Stimulated activated CD8-positive, alpha-beta memory T cell treated with anti-CD3 and anti-CD28 coated beads, Interleukin-15, amount 100 ng/mL, for 4 hours (primary cell): Measurements from ENCODE around the gene RELN.

ENCODE experiments used
- DNase-seq, 2 donors: peaks; one replicate each; pipeline ENCODE4 v3.0.0-alpha.2; 2020; ENCODE audit warnings: low read depth in 2 of 2

RELN gene

DNA sequence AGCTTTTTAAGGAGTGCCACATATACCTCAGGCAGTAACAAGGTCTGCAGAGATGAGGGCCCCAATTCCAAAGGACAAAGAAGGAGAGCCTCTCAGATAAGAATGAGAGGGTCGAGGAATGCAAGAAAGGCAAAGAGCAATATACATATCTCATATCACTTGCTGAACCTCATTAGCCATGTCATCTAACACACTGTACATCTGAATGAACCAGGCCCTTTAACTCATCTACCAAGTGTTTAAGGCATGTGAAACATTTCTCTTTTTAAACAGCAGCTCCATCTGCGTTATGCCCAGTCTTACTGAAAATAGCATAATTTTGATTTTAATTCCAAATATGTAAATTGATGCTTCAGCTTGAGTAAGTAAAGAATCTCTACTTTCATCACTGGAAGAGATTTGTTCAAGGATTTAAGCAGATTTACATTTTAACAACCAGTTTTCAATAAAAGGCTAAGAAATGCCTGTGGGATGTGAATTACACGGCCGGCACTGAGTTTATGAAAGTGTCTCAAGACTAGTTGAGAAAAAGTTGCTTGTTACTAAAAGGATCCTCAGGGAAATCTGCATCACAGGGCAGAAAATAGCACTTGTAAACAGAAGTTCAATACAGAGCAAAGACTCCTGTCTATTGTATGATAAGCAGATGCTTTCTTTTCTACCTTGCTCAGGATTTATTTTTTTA, 419.7 kb downstream of the RELN start:
- no peak for DNase-seq

DNA sequence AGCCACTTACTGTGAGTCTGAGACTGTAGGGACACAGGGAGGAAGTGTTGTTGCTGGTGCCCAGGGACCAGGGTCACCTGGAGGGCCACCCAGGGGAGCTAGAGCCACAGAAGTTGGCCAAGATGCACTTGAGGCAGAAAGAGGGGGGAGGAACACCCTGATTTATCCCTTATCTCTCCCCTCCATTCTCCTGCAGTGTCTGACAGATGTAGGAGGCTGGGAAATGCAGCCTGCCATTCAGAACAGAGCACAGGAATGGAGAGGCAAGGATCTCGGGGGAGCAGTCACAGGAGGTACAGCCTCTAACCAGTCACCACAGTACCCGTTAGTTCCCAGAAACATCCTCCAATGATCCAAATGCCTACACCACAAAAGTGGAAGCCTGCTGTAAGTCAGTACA, 425.0 kb downstream of the RELN start:
- DNase-seq, result no peak

DNA sequence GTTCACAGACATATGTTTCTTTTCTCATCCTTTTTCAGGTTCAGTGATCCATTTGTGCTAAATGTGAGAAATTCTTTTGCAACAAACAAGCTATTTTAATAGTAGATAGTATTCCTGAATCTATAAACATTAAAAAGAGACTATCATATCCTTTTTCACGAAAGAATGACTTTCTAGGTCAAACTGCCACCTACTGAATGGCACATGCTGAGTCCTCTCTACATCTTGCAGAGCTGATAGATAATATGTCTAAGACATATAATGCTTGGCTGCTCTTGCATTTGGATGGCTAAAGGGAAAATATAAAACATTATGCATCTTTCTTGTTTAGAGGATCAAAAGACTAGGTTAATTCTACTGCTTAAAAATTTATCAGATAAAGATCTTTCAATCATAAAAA, 429.3 kb downstream of the RELN start:
- DNase-seq, result no peak

DNA sequence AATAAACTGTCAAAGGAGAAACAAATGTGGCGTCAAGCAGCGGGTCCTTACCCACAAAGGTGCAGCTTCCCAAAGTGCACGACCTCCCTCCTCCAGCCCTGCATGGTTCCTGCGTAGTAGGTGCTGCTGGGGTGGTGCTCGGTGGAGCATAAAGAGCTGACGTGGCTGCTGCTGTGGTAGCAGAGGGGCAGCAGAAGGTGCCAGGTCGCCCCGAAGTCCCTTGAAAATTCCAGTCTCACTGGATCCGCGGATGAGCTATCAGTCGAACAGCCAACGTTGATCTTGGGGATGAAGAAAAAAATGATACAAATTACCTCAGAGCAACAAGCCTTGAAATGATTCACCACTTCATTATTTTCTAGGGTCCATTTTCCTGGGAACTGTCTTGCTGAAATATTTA, 438.4 kb downstream of the RELN start:
- DNase-seq, result no peak

DNA sequence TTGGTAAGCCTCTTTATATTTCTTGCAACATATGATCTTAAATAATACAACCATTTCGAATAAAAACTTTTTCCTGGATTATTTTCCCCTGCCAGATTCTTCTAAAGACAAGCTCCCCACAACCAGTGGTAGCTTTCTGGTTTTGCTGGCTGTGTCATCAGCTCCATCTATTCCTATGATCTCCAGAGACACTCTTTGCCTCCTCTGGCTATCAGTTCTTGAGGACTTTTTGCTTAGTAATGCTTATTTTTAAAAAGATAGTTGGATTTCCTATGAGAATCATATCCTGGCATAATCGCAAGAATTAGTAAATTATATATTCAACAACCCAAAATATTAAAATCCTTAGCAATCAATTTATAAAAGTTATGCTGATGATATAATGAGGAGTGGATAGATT, 439.7 kb downstream of the RELN start:
- DNase-seq, result no peak

DNA sequence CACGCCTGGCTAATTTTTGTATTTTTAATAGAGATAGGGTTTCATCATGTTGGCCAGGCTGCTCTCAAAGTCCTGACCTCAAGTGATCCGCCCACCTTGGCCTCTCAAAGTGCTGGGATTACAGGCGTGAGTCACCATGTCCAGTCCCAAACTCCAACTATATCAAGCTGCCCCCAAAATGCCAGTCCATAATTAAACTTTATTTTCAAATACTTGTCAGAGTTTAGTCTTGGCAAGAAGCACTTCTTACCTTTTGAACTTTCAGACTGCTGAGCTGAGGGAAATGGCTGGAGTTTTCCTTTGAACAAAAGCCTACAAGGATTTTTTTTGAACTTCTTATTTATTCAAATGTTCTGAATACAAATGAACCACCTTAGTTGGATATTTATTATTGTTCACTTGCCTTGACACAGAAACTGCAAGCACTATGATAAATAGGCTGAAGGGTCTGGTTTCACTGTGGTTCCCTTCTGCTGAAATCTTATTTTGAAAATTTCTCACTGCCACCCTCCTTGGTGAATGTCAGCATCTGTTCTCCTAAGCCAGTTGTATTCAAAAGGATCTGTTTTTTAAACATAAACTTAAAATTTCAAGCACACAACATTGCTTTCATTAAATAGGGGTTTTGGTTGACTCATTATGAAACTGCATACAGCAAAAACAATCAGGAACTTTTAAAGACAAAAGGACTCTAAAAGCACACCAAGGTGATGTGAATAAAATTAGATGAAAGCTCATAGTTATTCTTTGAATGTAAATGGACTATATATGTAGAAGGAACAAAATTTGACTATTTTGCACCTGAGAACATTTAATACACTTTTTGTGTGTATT, 441.8 kb downstream of the RELN start:
- no peak for DNase-seq

DNA sequence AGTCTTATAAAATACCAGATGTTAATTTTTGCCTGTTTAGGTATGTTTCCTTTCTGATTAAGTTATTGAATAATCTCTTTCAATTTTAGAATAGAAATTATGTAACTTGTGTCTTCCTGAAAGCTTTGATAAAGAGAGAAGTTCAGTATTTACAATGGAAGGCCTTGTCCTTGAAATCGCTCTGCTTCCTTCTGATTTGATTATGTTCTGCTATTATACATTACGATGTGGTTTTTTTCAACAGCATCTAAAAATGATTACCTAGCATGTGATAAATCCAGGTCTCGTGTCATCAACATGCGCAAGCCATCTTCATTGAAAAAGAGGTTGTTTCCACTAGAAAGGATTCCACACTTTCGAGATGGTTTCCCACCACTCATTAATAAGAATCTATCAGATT, 447.0 kb downstream of the RELN start:
- DNase-seq, result no peak

DNA sequence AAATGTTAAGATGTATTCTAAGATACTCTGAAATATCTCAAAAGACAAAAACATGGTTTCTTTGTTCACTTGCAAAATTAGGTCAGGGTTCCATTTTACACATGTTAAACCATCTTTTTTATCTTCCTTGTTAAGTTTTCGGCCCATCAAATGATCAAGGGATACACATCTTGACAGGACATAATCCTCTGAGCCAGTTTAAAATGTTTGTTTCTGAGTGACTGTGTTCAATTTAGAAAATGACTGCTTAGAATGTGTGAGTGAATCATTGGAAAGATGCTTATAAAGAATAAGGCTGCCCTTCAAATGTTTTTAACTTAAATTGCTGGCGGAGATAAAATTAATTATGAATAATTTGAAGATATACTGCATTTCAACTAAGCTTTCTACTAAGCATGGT, 447.5 kb downstream of the RELN start:
- no peak for DNase-seq

DNA sequence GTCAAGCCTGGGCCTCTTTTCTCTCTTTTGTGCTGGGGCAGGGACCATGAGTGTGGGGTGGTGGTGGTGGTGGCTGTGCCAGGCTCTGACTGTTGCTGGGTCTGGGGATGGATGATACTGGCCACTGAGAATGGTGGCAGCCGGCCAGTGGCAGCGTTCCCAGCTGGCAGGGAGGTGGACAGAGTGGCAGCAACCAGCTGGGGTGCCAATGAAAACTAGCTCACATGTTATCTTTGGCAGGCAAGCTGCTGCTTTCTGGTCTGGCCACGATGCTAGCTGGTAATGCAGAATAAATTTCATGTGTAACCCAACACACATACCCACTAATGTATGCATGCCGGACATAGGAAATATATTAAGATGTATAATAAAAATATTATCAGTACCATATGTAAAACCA, 448.4 kb downstream of the RELN start:
- DNase-seq, result no peak

DNA sequence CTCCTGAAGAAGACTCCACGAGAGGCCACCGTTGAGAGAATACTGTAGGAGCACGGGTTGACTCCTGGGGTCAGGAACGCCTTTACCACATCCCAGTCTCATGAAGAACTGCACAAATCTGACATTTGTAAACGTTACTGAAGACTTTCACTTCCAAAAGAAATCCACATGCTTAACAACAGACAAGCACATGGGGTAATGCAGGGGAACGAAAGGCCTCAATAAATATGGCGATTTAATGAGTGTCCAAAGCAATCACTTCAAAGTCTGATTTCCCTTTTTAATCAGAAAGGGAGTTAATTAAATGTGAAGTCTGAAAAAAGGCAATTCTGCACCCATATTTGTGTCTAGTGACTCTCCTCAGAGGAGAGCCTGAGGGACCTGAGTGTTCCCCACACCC, 449.1 kb downstream of the RELN start:
- DNase-seq, result no peak

DNA sequence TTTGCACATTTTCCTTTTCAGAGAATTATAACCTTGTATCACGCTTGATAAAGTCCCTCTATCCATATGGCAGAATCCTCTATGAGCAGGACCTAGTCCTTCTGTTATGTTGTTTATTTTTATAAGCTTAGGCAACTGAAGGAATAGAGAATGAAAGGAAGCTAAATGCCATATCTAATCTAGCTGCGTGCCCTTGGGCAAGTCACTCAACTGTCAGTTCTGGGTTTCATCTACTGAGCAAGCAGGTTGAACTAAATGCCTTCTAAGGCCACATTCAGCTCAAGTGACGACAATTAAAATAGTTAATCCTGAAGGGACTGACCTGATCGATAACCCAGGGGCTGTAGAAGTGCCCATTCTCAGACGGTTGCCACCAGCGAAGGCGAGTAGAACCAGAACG, 449.6 kb downstream of the RELN start:
- no peak for DNase-seq

DNA sequence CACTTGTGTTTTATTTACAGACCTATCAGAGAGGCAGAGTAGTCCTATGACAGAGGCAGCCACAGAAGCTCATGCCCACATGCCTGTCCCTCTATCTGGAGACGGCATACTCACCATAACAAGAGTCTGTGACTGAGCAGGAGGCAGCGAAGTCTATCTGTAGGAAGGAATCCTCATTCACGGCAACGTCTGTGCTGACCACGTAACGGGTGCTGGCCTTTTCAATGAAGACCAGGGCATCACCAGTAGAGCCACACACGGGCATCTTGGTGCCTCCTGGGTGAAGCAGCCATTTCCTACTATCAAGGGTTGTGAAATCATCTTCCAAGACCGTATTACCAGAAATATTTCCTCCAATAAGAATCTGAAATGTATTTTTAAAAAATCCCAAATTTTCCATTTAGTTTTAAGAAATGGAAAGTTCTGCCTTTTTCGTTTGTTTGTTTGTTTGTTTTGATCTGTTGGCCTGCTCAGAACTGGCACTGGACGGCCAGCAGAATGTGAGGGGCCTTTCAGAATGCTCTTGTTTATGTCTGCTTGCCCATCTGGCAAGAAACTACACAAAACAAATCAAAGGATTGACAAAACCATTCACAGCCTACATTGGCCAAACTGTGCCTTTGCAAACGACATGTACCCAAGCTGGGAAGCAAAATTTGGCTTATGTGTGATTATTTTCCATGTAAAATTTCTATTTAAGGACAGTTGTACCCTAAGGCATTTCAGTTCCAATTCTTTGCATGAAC, 450.3 kb downstream of the RELN start:
- DNase-seq, result no peak

DNA sequence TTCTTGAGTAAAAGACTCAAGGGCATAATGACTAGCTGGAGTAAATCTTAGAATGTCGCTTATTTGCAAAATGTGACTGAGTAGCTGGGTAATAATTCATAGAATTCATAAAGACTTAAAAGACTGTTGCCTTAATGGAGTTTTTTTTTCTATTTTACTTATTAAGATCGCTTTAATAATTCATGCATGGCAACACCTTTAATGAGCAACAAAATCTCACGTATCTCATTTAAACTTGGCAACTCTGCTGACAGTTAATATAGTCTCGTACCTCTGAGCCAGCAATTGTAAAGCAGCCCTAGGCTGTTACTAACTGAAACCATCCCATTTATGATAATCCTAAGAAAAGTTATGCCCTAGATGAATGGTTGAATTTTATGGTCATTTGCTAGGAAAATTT, 455.7 kb downstream of the RELN start:
- no peak for DNase-seq

DNA sequence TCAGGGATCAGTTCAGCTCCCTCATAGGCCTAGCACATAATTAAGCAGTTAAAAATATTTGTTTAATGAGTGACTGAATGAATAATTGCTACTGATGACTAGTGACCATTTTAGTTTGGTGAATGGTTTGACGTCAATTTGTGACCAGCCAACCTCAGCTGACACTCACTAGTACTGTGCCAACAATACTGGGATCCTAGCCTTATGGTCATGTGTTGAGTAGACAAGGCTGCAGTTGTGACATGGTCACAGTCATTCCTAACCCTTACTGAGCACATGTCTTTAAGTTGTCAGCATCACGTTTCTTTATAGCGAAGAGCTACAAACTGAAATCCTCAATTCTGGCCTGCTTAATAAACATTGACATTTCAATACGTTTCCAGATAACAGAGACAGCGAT, 456.5 kb downstream of the RELN start:
- DNase-seq, result no peak

DNA sequence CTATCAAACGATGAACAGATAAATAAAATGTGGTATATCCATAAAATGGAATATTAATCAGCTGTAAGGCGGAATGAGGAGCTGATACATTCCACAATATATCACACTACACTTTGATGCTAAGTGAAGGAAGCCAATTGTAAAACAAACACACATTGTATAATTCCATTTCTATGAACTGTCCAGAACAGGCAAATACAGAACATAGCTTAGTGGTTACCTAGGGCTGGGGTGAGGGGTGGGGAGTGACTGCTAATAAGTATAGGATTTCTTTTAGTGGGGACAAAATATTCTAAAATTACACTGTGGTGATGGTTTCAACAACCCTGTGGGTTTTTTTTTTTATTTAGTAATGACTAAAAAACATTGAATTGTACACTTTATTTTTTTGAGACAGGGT, 461.3 kb downstream of the RELN start:
- DNase-seq, result no peak

DNA sequence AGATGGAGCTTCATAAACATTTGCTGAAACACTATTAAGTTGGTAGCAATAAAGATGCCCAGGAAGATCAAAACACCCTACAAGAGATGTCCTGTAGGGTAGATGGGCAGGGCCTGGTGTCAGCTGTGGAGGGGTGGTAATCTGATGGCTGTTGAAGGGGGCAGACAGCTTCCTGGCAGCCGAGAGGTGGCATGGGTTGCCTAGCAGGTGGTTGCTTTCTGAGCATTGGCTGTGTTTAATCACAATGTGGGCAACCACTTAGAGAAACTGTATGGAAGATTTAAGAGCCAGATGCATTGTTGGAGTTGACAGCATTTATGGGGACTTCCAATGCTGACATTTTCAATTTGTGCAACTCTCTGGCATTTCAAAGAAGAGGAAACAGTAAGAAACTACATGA, 463.5 kb downstream of the RELN start:
- no peak for DNase-seq

DNA sequence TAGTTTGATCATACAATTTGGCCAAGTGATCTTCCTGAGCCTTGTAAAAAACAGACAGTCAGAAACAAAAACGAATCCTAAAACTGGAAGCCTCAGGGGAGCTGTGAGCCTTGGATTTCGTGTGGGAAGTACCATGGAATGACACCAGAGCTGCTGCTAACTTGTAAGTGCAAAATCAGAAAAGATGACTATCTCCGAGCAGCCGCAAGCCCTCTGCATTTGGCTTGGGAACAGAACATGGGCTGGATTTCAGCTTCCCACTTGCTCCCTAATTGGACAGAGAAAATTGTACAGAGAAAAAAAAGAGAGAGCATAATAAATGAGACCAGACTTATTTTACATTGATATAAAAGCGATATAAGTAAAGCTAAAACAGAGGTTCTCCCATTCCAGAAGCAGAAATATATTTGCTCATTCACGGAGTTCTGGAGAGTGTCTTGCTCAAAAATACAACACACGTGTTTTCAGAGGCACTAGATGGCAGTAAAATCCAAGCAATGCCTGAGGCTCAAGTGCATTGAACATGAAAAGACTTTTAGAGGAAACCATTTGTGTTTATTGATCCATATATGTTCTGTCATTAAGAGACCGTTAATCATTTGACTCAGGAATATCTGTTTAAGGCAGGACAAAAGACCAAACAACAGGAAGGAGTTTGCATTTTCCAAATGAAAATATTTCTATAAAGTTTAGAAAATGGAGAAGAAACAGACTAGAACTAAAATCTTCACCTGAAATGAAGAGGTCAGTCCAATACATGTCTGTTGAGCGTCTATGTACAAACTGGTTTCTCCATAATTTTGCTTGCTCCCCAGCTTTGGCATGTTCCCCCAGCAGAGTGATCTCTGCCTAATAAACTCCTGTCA, 465.2 kb downstream of the RELN start:
- no peak for DNase-seq

DNA sequence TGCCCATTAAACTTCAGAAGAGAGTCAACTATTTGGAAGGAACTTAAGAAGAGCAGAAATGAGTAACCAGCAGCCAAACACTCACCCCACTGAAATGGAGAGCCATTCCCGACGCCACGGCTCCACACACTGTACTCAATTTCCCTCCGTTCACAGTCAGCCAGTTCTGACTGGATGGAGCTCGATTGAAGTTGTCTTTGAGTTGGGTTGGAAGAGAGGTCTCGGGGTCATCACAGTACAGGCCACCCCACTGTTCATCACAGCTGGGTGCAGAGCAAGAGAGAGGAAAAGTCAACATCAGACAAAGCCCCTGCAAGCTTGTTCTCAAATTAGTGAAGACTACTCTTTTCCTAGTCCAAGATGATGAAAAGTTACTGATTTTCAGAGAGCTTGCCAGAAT, 467.5 kb downstream of the RELN start:
- DNase-seq, result no peak

DNA sequence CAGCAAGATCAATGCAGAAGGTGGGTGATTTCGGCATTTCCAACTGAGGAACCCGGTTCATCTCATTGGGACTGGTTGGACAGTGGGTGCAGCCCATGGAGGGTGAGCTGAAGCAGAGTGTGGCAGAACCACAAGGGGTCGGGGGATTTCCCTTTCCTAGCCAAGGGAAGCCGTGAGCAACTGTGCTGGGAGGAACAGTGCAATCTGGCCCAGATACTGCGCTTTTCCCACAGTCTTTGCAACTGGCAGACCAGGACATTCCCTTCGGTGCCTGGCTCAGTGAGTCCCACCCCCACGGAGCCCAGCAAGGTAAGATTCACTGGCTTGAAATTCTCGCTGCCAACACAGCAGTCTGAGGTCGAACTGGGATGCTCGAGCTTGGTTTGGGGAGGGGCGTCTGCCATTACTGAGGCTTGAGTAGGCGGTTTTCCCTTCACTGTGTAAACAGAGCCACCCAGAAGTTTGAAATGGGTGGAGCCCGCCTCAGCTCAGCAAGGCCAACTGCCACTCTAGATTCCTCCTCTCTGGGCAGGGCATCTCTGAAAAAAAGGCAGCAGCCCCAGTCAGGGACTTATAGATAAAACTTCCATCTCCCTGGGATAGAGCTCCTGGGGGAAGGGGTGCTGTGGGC, 484.8 kb downstream of the RELN start:
- no peak for DNase-seq

DNA sequence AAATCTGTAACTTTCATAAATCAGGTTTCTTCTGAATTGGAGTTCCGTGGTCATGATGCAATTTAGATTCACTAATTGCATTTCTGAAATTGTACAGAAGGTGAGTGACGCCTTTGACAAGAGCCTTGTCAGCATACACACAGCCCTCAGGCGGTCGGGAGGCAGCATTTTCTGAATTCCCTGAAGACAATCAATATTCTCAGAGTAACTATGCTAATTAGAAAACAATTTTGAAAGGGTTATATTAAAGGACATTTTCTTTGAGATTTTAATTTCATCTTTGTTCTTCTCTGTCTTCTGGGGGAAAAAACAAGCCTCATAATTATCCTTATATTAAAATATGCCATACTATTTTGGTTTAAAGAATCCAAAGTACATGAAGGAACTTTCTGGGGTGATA, 488.3 kb downstream of the RELN start:
- DNase-seq, result no peak

DNA sequence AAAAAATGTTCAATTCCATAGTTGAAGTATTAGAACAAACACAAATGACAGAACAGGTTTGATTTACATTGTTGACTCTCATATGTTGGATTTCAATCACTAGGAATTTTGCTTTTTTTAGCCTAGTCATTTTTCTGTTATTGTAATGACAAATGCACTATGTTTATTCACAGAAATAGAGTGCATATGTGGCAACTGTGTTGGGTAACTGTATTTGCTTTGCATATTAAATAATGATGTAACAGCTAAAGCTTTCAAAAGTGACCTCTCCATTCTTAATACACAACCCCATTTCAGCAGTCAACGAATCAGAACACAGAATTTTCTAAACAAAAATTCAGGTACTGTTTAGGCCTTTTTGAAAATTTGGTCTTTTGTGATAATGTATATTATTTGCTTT, 489.5 kb downstream of the RELN start:
- no peak for DNase-seq
